HepG2 (cell line): Measurements from ENCODE around the gene NCAPD2. TPM values are rescaled to one million over a fixed set of nuclear protein-coding genes. Genes with fewer than 3 reads are reported as not detected.
A peak's percentile ranks its signal among the peaks of the same experiment; 100 is the strongest.

Experiments
- BRD4 ChIP-seq: sonication (generic); formaldehyde crosslinking; IDR thresholded peaks from 2 replicates; pipeline ENCODE4 v1.4.0; 2020; ENCODE audit warnings: missing genetic modification reagents
- CHD2 ChIP-seq: IDR thresholded peaks from 2 replicates; pipeline ENCODE4 v1.6.1; 2011; ENCODE audit warnings: low read depth, low read length, improper control_type of control experiment
- HMG20B ChIP-seq: conservative IDR thresholded peaks from 2 replicates; pipeline ENCODE4 v1.6.1; 2016; ENCODE audit warnings: missing genetic modification reagents, missing compliant biosample characterization
- JUNB ChIP-seq: sonication (generic); formaldehyde crosslinking; IDR thresholded peaks from 2 replicates; pipeline ENCODE4 v1.8.0; 2022; ENCODE audit warnings: missing genetic modification reagents, mild to moderate bottlenecking, borderline replicate concordance
- KAT7 ChIP-seq: IDR thresholded peaks from 2 replicates; pipeline ENCODE4 v1.6.1; 2018; ENCODE audit warnings: borderline replicate concordance, missing compliant biosample characterization
- MED1 ChIP-seq: sonication (generic); formaldehyde crosslinking; IDR thresholded peaks from 2 replicates; pipeline ENCODE4 v1.4.0; 2020; ENCODE audit warnings: missing genetic modification reagents
- MTA3 ChIP-seq: sonication (generic); formaldehyde crosslinking; IDR thresholded peaks from 2 replicates; pipeline ENCODE4 v1.4.0; 2020; ENCODE audit warnings: missing genetic modification reagents
- MZF1 ChIP-seq: sonication (generic); formaldehyde crosslinking; IDR thresholded peaks from 2 replicates; pipeline ENCODE4 v1.8.1; 2023; ENCODE audit warnings: mild to moderate bottlenecking, missing genetic modification reagents, borderline replicate concordance
- PITX1 ChIP-seq: sonication (generic); formaldehyde crosslinking; IDR thresholded peaks from 2 replicates; pipeline ENCODE4 v1.5.1; 2020; ENCODE audit warnings: mild to moderate bottlenecking, missing genetic modification reagents
- PRMT3 ChIP-seq: sonication (generic); formaldehyde crosslinking; IDR thresholded peaks from 2 replicates; pipeline ENCODE4 v1.8.1; 2022; ENCODE audit warnings: low read depth, mild to moderate bottlenecking, moderate library complexity, missing genetic modification reagents, borderline replicate concordance
- REXO4 ChIP-seq: sonication (generic); formaldehyde crosslinking; IDR thresholded peaks from 2 replicates; pipeline ENCODE4 v1.8.0; 2022; ENCODE audit warnings: missing genetic modification reagents, mild to moderate bottlenecking, borderline replicate concordance
- SIX4 ChIP-seq: sonication (generic); formaldehyde crosslinking; IDR thresholded peaks from 2 replicates; pipeline ENCODE4 v1.4.0; 2020; ENCODE audit warnings: missing genetic modification reagents
- TBX3 ChIP-seq: fragments of 450-650 bp; IDR thresholded peaks from 2 replicates; pipeline ENCODE4 v1.6.1; 2017; ENCODE audit warnings: antibody characterized with exemption, mild to moderate bottlenecking, inconsistent platforms, borderline replicate concordance
- THYN1 ChIP-seq: sonication (generic); formaldehyde crosslinking; IDR thresholded peaks from 2 replicates; pipeline ENCODE4 v1.8.1; 2023; ENCODE audit warnings: low read depth, mild to moderate bottlenecking, moderate library complexity, missing genetic modification reagents, borderline replicate concordance
- ZBED4 ChIP-seq: sonication (generic); formaldehyde crosslinking; IDR thresholded peaks from 2 replicates; pipeline ENCODE4 v1.4.0; 2020; ENCODE audit warnings: missing genetic modification reagents, borderline replicate concordance
- ZNF256 ChIP-seq: sonication (generic); formaldehyde crosslinking; conservative IDR thresholded peaks from 2 replicates; pipeline ENCODE4 v1.4.0; 2020; ENCODE audit warnings: missing genetic modification reagents
- ZNF572 ChIP-seq: sonication (generic); formaldehyde crosslinking; IDR thresholded peaks from 2 replicates; pipeline ENCODE4 v1.5.1; 2020; ENCODE audit warnings: mild to moderate bottlenecking, missing genetic modification reagents
- ZNF614 ChIP-seq: IDR thresholded peaks from 2 replicates; pipeline ENCODE4 v1.6.1; 2018; ENCODE audit warnings: missing biosample characterization, missing genetic modification reagents, inconsistent platforms, borderline replicate concordance
- ZNF670 ChIP-seq: sonication (generic); formaldehyde crosslinking; IDR thresholded peaks from 2 replicates; pipeline ENCODE4 v1.8.0; 2022; ENCODE audit warnings: mild to moderate bottlenecking, missing genetic modification reagents, borderline replicate concordance
- ZNF713 ChIP-seq: sonication (generic); formaldehyde crosslinking; IDR thresholded peaks from 2 replicates; pipeline ENCODE4 v1.4.0; 2020; ENCODE audit warnings: mild to moderate bottlenecking, missing genetic modification reagents
- ZSCAN30 ChIP-seq: sonication (generic); formaldehyde crosslinking; IDR thresholded peaks from 2 replicates; pipeline ENCODE4 v1.5.0; 2020; ENCODE audit warnings: mild to moderate bottlenecking, missing genetic modification reagents
- polyA plus RNA-seq, 8 experiments: library from polyadenylated mRNA; depleted of rRNA in 3 of 8; stranded (reverse) in 7 of 8; unstranded in 1 of 8; fragments of >200 nt; fragmentation: Illumina TruSeq in 4 of 8; extraction: Trizol in 4 of 8; gene quantifications; 2 replicates each; pipeline versions ENCODE4 v1.2.1 to v1.2.3, GENCODE V29; 2011 to 2016; ENCODE audit warnings: low read depth in 4 of 8, missing spikeins in 1 of 8, mixed read lengths in 1 of 8; ENCODE audit not compliant: insufficient read depth in 1 of 8
- total RNA-seq, 5 experiments: library from RNA; depleted of rRNA; stranded (reverse); fragments of >200 nt; fragmentation: Illumina TruSeq; extraction: Trizol; gene quantifications; 2 replicates each; pipeline ENCODE4 v1.2.3, GENCODE V29; 2016; ENCODE audit warnings: low read depth in 1 of 5
- TF ChIP-seq, protein P1 (sequence below): sonication (generic); formaldehyde crosslinking; IDR thresholded peaks from 2 replicates; pipeline ENCODE4 v1.4.0; 2020; ENCODE audit warnings: missing genetic modification reagents
- TF ChIP-seq, protein P2 (sequence below): sonication (generic); formaldehyde crosslinking; IDR thresholded peaks from 2 replicates; pipeline ENCODE4 v1.8.0; 2022; ENCODE audit warnings: missing genetic modification reagents, mild to moderate bottlenecking, inconsistent platforms, borderline replicate concordance

The NCAPD2 gene
- total and polyA plus RNA-seq, 2 of the 13 experiments (the other 11 are each of a cell fraction or from before 2014, with no cell fraction given): 51.1 to 65.6 TPM

DNA sequence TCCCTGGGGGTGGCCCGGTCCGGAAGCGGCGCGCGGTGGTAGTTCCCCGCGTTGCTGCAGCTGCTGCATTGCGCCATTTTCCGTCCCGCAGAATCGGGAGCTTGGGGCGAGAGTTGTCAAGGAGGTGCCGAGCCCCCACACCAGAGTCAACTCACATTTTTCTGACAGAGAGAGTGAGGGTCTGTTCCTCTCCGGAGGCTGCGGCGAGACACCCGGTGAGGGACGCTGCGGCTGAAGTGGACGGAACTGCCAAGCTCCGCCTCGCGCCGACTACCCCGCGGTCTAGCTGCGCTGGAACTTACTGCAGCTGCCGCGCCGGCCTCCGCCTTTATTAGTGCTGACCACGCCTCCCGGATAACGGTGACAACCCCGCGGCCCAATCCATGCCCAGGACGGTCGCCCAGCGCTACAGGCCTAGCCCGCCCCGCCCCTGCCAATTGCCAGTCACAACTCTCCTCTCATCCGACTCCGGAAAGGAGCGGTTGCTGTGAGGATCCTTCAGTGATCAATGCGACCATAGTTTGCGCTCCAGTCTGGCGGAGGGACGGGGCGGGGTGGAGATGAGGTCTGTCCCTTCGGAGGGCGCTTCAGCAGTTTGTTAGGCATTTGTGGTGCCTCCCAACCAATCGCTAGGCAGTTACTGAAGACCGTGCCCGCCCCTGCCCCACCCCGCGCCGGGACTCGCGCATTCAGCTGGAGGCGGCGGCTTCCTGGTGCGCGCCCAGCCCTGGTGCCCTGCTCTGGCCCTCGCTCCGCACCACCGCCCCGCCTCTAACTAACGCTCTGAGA, 23.3 kb upstream of the NCAPD2 start, which contains the start of gene VAMP1 (continued):
- TF ChIP-seq ZNF614 (CRISPR knock-in tag) (peak; percentile 83; the same call in 1 of the 2 replicates), ZNF572 (CRISPR knock-in tag) (no peak), TBX3 (no peak), MZF1 (CRISPR knock-in tag) (no peak), JUNB (no peak; the same call in 1 of the 2 replicates), BRD4 (CRISPR knock-in tag) (no peak), PITX1 (CRISPR knock-in tag) (no peak), REXO4 (CRISPR knock-in tag) (no peak), ZNF713 (CRISPR knock-in tag) (no peak), ZSCAN30 (CRISPR knock-in tag) (no peak), ZBED4 (CRISPR knock-in tag) (peak; percentile 68; the same call in 1 of the 2 replicates), CHD2 (no peak; the same call in 1 of the 2 replicates), ZNF670 (peak; percentile 66; the same call in 1 of the 2 replicates), KAT7 (peak; percentile 59; the same call in 1 of the 2 replicates), ZNF256 (CRISPR knock-in tag) (no peak; the same call in 1 of the 2 replicates), PRMT3 (CRISPR knock-in tag) (peak; percentile 47; the same call in 1 of the 2 replicates), SIX4 (CRISPR knock-in tag) (peak; percentile 23; the same call in 1 of the 2 replicates), MED1 (peak; percentile 59), MTA3 (CRISPR knock-in tag) (no peak), HMG20B (CRISPR knock-in tag) (no peak; the same call in 1 of the 2 replicates), THYN1 (CRISPR knock-in tag) (no peak; the same call in 1 of the 2 replicates)
- TF ChIP-seq, protein P1, sequence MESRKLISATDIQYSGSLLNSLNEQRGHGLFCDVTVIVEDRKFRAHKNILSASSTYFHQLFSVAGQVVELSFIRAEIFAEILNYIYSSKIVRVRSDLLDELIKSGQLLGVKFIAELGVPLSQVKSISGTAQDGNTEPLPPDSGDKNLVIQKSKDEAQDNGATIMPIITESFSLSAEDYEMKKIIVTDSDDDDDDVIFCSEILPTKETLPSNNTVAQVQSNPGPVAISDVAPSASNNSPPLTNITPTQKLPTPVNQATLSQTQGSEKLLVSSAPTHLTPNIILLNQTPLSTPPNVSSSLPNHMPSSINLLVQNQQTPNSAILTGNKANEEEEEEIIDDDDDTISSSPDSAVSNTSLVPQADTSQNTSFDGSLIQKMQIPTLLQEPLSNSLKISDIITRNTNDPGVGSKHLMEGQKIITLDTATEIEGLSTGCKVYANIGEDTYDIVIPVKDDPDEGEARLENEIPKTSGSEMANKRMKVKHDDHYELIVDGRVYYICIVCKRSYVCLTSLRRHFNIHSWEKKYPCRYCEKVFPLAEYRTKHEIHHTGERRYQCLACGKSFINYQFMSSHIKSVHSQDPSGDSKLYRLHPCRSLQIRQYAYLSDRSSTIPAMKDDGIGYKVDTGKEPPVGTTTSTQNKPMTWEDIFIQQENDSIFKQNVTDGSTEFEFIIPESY (CRISPR knock-in tag): no peak
- TF ChIP-seq, protein P2, sequence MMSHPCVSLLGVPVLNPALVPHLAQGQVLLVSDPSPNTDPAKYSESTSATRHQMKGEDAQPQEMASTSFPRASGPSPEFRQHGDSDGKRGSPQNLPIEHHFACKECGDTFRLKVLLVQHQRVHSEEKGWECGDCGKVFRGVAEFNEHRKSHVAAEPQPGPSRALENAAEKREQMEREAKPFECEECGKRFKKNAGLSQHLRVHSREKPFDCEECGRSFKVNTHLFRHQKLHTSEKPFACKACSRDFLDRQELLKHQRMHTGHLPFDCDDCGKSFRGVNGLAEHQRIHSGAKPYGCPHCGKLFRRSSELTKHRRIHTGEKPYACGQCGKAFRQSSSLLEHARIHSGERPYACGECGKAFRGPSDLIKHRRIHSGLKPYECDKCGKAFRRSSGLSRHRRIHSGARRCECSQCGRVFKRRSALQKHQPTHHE: peak; percentile 95
